ENCODE measurements around the gene SUGCT. TPM values are rescaled to one million over a fixed set of nuclear protein-coding genes. Genes with fewer than 3 reads are reported as not detected.

The SUGCT gene
- total and polyA plus RNA-seq, 3 experiments from 2014 or later, result 1.1 to 1.4 (median 1.3) TPM

DNA sequence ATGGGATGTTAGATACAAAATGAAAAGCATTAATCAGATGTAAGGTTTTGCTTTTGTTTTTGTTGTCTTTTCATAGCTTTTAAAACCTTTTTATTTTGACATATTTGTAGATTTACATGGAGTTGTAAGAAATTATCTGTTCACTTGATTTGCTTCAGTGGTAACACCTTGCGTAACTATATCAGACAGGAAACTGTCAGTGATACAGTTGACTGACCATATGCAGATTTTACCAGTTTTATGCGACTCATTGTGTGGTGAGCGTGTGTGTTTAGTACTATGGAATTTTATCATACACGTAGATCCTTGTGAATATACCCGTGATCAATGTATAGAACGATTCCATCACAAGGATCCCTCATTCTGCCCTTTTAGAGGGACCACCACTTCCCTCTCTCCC, 701.4 kb downstream of the SUGCT start:
- no peak for DNase-seq
- H3K9me3 ChIP-seq (ENCODE audit: low read length), result no peaks in the 10 kb centered on the region
- no peaks in the 10 kb centered on the region for H3K4me1 ChIP-seq (ENCODE audit: insufficient read depth, low read length)
- no peak overlapping the region for H3K27ac ChIP-seq (ENCODE audit: low read depth, low read length)
- H3K36me3 ChIP-seq (ENCODE audit: insufficient read depth, low read length), result no peaks in the 10 kb centered on the region
- no peak overlapping the region for H3K4me3 ChIP-seq (ENCODE audit: low read length)
- ChIA-PET POLR2A (no interaction called here), CTCF (no interaction called here)
- no peak overlapping the region for H3K27ac Mint-ChIP-seq
- peaks cover 14 to 36% (median 18%) of the 10 kb centered on the region in 5 donors for H3K9me3 Mint-ChIP-seq
- H3K36me3 Mint-ChIP-seq, result no peaks in the 10 kb centered on the region
- H3K27me3 ChIP-seq (ENCODE audit: insufficient read depth, low read length, poor library complexity, severe bottlenecking), result no peaks in the 10 kb centered on the region
- H3K4me1 Mint-ChIP-seq, result no peaks in the 10 kb centered on the region
- no peaks in the 10 kb centered on the region for H3K27me3 Mint-ChIP-seq
- H3K4me3 Mint-ChIP-seq, result no peak overlapping the region

GRCh38 chr7:40839881-40840280, 705.1 kb downstream of the SUGCT start:
- Mint-ChIP-seq H3K27ac (no peak overlapping the region), H3K4me1 (no peaks in the 10 kb centered on the region), H3K9me3 (peaks cover 12 to 43% (median 20%) of the 10 kb centered on the region in 5 donors), H3K27me3 (no peaks in the 10 kb centered on the region), H3K36me3 (no peaks in the 10 kb centered on the region), H3K4me3 (no peak overlapping the region)
- Histone ChIP-seq H3K9me3 (ENCODE audit: low read length) (no peaks in the 10 kb centered on the region), H3K36me3 (ENCODE audit: insufficient read depth, low read length) (no peaks in the 10 kb centered on the region), H3K27me3 (ENCODE audit: insufficient read depth, low read length, poor library complexity, severe bottlenecking) (no peaks in the 10 kb centered on the region), H3K4me1 (ENCODE audit: insufficient read depth, low read length) (no peaks in the 10 kb centered on the region), H3K27ac (ENCODE audit: low read depth, low read length) (no peak overlapping the region), H3K4me3 (ENCODE audit: low read length) (no peak overlapping the region)
- ChIA-PET POLR2A (no interaction called here), CTCF (no interaction called here)
- no peak for DNase-seq

- H3K9me3 Mint-ChIP-seq, result peaks cover 17 to 48% (median 20%) of the 10 kb centered on the region in 5 donors
Observed at GRCh38 chr7:40840990-40841389, 706.2 kb downstream of the SUGCT start.

DNA sequence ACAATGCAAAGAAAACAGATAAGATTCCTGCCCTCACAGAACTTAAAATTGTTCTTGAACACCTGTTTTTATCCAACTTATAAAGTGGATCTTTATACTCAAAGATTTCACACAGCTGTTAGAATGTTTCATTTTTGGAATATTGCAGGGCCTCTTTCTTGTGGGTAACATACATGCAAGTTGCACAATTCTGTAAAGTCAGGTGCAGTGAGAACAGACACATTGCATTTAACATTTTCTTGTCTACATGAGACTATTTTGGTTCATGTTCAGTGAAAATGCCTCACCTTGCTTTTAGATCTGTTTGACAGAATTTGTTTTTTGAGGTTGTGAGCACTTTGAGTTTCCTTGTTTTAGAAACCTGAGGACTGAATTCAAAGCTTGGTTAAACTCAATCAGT, 707.8 kb downstream of the SUGCT start:
- Histone ChIP-seq H3K27me3 (ENCODE audit: insufficient read depth, low read length, poor library complexity, severe bottlenecking) (no peaks in the 10 kb centered on the region), H3K4me1 (ENCODE audit: insufficient read depth, low read length) (no peaks in the 10 kb centered on the region), H3K4me3 (ENCODE audit: low read length) (no peak overlapping the region), H3K9me3 (ENCODE audit: low read length) (no peaks in the 10 kb centered on the region), H3K36me3 (ENCODE audit: insufficient read depth, low read length) (no peaks in the 10 kb centered on the region), H3K27ac (ENCODE audit: low read depth, low read length) (no peak overlapping the region)
- CTCF ChIA-PET, result no interaction called here
- Mint-ChIP-seq H3K27me3 (no peaks in the 10 kb centered on the region), H3K9me3 (peaks cover 13 to 47% (median 19%) of the 10 kb centered on the region in 5 donors), H3K4me3 (no peak overlapping the region), H3K36me3 (no peaks in the 10 kb centered on the region), H3K27ac (no peak overlapping the region), H3K4me1 (no peaks in the 10 kb centered on the region)
- POLR2A ChIA-PET, result no interaction called here
- no peak for DNase-seq

More at GRCh38 chr7:40840990-40841389, 706.2 kb downstream of the SUGCT start:
- Mint-ChIP-seq H3K27me3 (no peaks in the 10 kb centered on the region), H3K4me1 (no peaks in the 10 kb centered on the region), H3K36me3 (no peaks in the 10 kb centered on the region), H3K27ac (no peak overlapping the region), H3K4me3 (no peak overlapping the region)
- no peak overlapping the region for H3K27ac ChIP-seq (ENCODE audit: low read depth, low read length)
- ChIA-PET CTCF (no interaction called here), POLR2A (no interaction called here)
- no peak for DNase-seq
- no peaks in the 10 kb centered on the region for H3K27me3 ChIP-seq (ENCODE audit: insufficient read depth, low read length, poor library complexity, severe bottlenecking)
- no peaks in the 10 kb centered on the region for H3K9me3 ChIP-seq (ENCODE audit: low read length)
- no peak overlapping the region for H3K4me3 ChIP-seq (ENCODE audit: low read length)
- H3K36me3 ChIP-seq (ENCODE audit: insufficient read depth, low read length), result no peaks in the 10 kb centered on the region
- no peaks in the 10 kb centered on the region for H3K4me1 ChIP-seq (ENCODE audit: insufficient read depth, low read length)

- Mint-ChIP-seq H3K4me1 (no peaks in the 10 kb centered on the region), H3K9me3 (peaks cover 15 to 38% (median 23%) of the 10 kb centered on the region in 5 donors), H3K27me3 (no peaks in the 10 kb centered on the region), H3K27ac (no peak overlapping the region), H3K4me3 (no peak overlapping the region), H3K36me3 (no peaks in the 10 kb centered on the region)
- no peaks in the 10 kb centered on the region for H3K27me3 ChIP-seq (ENCODE audit: insufficient read depth, low read length, poor library complexity, severe bottlenecking)
- no peaks in the 10 kb centered on the region for H3K9me3 ChIP-seq (ENCODE audit: low read length)
- H3K4me3 ChIP-seq (ENCODE audit: low read length), result no peak overlapping the region
- ChIA-PET POLR2A (no interaction called here), CTCF (no interaction called here)
- no peaks in the 10 kb centered on the region for H3K36me3 ChIP-seq (ENCODE audit: insufficient read depth, low read length)
- no peak overlapping the region for H3K27ac ChIP-seq (ENCODE audit: low read depth, low read length)
- H3K4me1 ChIP-seq (ENCODE audit: insufficient read depth, low read length), result no peaks in the 10 kb centered on the region
- DNase-seq, result no peak
Observed at GRCh38 chr7:40843338-40843985, 708.7 kb downstream of the SUGCT start.

- H3K4me1 Mint-ChIP-seq, result no peaks in the 10 kb centered on the region
- H3K27ac Mint-ChIP-seq, result no peak overlapping the region
- no peaks in the 10 kb centered on the region for H3K4me1 ChIP-seq (ENCODE audit: insufficient read depth, low read length)
Observed at GRCh38 chr7:40845943-40846342, 711.1 kb downstream of the SUGCT start.

DNA sequence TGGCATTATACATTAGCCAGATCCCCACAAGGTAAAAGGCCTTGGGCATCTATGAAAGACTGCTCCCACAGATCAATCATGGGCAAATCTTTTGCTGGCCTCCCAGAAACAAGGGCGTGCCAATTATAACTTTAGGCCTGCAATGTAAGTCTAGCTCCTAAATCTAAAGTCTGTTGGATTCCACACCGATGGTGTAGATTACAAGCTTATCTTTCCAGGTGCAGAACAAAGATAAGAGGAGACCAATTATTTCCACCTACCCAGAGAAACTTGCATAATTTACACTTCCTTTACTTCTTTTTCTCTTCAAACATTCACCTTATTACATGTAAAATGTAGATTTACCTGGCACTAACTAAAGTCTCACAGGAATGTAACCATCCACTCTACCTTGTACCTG, 713.1 kb downstream of the SUGCT start:
- no peaks in the 10 kb centered on the region for H3K36me3 ChIP-seq (ENCODE audit: insufficient read depth, low read length)
- H3K9me3 ChIP-seq (ENCODE audit: low read length), result no peaks in the 10 kb centered on the region
- DNase-seq, result no peak
- no peaks in the 10 kb centered on the region for H3K27me3 Mint-ChIP-seq
- H3K27ac Mint-ChIP-seq, result no peak overlapping the region
- H3K36me3 Mint-ChIP-seq, result no peaks in the 10 kb centered on the region
- H3K4me3 ChIP-seq (ENCODE audit: low read length), result no peak overlapping the region
- no peaks in the 10 kb centered on the region for H3K4me1 ChIP-seq (ENCODE audit: insufficient read depth, low read length)
- H3K27me3 ChIP-seq (ENCODE audit: insufficient read depth, low read length, poor library complexity, severe bottlenecking), result no peaks in the 10 kb centered on the region
- H3K27ac ChIP-seq (ENCODE audit: low read depth, low read length), result no peak overlapping the region
- ChIA-PET POLR2A (no interaction called here), CTCF (no interaction called here)
- H3K4me3 Mint-ChIP-seq, result no peak overlapping the region
- H3K4me1 Mint-ChIP-seq, result no peaks in the 10 kb centered on the region
- peaks cover 11 to 28% (median 15%) of the 10 kb centered on the region in 5 donors for H3K9me3 Mint-ChIP-seq

More at GRCh38 chr7:40845943-40846342, 711.1 kb downstream of the SUGCT start:
- no peak for DNase-seq
- ChIA-PET POLR2A (no interaction called here), CTCF (no interaction called here)
- H3K27me3 ChIP-seq (ENCODE audit: insufficient read depth, low read length, poor library complexity, severe bottlenecking), result no peaks in the 10 kb centered on the region
- Mint-ChIP-seq H3K4me3 (no peak overlapping the region), H3K27me3 (no peaks in the 10 kb centered on the region), H3K9me3 (peaks cover 9 to 26% (median 20%) of the 10 kb centered on the region in 5 donors), H3K36me3 (no peaks in the 10 kb centered on the region)
- no peak overlapping the region for H3K27ac ChIP-seq (ENCODE audit: low read depth, low read length)
- no peaks in the 10 kb centered on the region for H3K9me3 ChIP-seq (ENCODE audit: low read length)
- H3K36me3 ChIP-seq (ENCODE audit: insufficient read depth, low read length), result no peaks in the 10 kb centered on the region
- H3K4me3 ChIP-seq (ENCODE audit: low read length), result no peak overlapping the region

- Histone ChIP-seq H3K27me3 (ENCODE audit: insufficient read depth, low read length, poor library complexity, severe bottlenecking) (no peaks in the 10 kb centered on the region), H3K27ac (ENCODE audit: low read depth, low read length) (no peak overlapping the region), H3K9me3 (ENCODE audit: low read length) (no peaks in the 10 kb centered on the region), H3K36me3 (ENCODE audit: insufficient read depth, low read length) (no peaks in the 10 kb centered on the region), H3K4me3 (ENCODE audit: low read length) (no peak overlapping the region), H3K4me1 (ENCODE audit: insufficient read depth, low read length) (no peaks in the 10 kb centered on the region)
- CTCF ChIA-PET, result no interaction called here
- POLR2A ChIA-PET, result no interaction called here
- no peak overlapping the region for H3K4me3 Mint-ChIP-seq
- H3K36me3 Mint-ChIP-seq, result no peaks in the 10 kb centered on the region
- no peaks in the 10 kb centered on the region for H3K27me3 Mint-ChIP-seq
- H3K4me1 Mint-ChIP-seq, result no peaks in the 10 kb centered on the region
- DNase-seq, result no peak
- peaks cover 9 to 28% (median 13%) of the 10 kb centered on the region in 5 donors for H3K9me3 Mint-ChIP-seq
- H3K27ac Mint-ChIP-seq, result no peak overlapping the region
Observed at GRCh38 chr7:40848541-40849221, 713.9 kb downstream of the SUGCT start.
